ENCODE results near the gene VSTM4. TPM values are rescaled to one million over a fixed set of nuclear protein-coding genes. Genes with fewer than 3 reads are reported as not detected.
A peak's percentile ranks its signal among the peaks of the same experiment; 100 is the strongest.

Gene VSTM4
- total RNA-seq, 1 experiment from 2014 or later, result not detected

DNA sequence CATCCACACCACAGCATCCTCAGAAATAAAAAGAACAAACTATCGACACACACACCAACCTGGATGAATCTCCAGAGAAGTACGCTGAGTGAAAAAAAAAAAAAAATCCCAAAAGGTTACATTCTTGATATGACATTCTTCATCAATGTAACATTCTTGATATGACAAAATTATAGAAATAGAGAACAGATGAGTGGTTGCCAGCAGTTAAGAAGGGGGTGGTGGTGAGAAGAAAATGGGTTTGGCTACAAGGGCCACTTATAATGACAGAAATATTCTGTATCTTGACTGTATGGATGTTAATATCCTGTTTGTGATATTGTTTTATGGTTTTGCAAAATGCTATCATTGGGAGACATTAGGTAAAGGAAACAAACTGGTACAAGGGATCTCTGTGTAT, 36.9 kb downstream of the VSTM4 start:
- DNase-seq (ENCODE audit: low spot score), result no peak
- in situ Hi-C loops (cut with HindIII; ENCODE audit: low sequenced_read_pairs), result no loop called here

- no peak for DNase-seq (ENCODE audit: low spot score)
- in situ Hi-C loops (cut with HindIII; ENCODE audit: low sequenced_read_pairs), result no loop called here
Observed at GRCh38 chr10:49076741-49077521, 38.4 kb downstream of the VSTM4 start.

GRCh38 chr10:49076319-49076718, 39.0 kb downstream of the VSTM4 start:
- in situ Hi-C loops (cut with HindIII; ENCODE audit: low sequenced_read_pairs), result no loop called here
- no peak for DNase-seq (ENCODE audit: low spot score)

DNA sequence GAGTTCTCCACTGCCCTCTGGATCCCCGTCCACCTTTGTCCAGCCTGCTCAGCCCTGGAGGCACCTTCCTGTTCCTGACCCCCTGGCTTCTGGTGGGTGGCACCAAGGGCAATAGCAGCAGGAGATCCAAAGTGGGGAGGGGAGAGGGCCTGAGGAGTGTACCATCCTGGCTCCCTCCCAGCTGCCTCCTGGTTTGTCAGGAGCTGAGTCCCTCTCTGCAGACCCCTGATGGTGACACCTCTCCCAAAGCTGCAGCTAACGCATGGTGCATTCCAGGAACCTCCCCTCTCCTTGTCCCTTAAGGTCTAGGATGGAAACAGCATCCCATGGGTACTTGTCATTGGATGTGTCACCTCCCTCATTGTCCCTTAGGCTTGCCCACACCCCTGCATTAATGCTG, 39.6 kb downstream of the VSTM4 start:
- DNase-seq (ENCODE audit: low spot score), result no peak

GRCh38 chr10:49074836-49075682, 40.3 kb downstream of the VSTM4 start:
- no peak for DNase-seq (ENCODE audit: low spot score)
- in situ Hi-C loops (cut with HindIII; ENCODE audit: low sequenced_read_pairs), result no loop called here

More for the DNA sequence above, 39.6 kb downstream of the VSTM4 start:
- in situ Hi-C loops (cut with HindIII; ENCODE audit: low sequenced_read_pairs), result no loop called here

DNA sequence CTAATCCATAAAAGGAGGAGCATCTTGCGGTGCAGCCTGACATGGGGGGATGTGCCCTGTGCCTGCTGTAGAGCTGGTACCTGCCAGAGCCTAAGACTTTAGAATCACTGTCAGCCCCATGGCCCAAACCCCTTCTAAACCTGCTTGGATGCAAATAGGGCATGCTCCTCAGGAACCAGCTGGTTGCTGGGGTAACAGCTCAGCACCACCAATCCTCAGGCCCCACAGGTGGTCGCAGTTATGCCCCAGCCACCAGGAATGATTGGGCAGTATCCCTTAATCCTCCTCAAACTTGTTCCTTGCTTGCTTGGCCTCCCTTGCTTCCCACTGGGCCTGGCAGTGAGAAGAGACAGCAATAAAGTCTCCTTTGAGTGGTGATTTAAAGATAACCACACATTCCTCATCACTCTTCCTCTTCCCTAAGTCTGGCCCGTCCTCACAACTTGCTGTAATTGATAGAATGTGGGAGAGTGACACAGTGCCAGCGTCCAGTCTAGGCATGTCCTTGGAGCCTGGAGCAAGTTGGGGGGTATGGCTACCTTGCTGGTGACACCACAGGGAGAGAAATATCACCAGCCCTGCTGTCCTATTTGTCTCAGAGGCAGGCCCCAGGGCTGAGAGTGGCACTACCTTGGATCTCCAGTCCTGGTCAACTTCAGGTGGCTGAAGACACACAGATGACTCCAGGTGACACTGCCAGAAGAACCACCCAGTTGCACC, 43.0 kb downstream of the VSTM4 start:
- in situ Hi-C loops (cut with HindIII; ENCODE audit: low sequenced_read_pairs), result no loop called here

DNA sequence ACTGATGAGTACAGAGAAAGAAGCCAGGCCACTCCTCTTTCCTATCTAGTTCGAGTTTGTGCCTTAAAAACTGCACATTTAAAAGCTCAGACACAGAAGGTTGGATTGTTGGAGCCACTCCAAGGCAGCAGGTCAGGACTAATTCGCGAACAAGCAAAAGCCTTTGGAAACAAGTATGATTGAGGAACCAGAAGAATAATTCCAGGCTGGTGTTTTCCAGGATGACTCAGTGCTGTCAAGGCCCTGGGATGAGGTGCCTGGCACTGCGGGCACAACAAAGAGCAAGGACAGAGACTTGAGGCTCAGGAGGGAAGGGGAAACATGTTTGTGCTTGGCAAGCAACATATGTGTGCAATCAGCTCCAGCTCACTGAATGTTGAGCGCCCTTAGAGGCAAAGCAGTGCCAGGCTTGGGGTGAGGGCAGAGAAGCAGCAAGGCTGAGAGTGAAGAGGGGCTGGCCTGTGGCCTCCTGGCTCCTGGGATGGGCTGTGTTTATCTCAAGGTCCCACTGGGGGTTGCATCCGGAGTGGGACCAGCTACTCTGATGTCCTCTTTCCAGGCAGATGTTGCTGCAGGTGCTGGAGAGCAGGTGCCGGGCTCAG, 44.1 kb downstream of the VSTM4 start:
- in situ Hi-C loops (cut with HindIII; ENCODE audit: low sequenced_read_pairs), result no loop called here
- peak; percentile 37 for DNase-seq (ENCODE audit: low spot score)

More for the DNA sequence above, 43.0 kb downstream of the VSTM4 start:
- DNase-seq (ENCODE audit: low spot score), result no peak

DNA sequence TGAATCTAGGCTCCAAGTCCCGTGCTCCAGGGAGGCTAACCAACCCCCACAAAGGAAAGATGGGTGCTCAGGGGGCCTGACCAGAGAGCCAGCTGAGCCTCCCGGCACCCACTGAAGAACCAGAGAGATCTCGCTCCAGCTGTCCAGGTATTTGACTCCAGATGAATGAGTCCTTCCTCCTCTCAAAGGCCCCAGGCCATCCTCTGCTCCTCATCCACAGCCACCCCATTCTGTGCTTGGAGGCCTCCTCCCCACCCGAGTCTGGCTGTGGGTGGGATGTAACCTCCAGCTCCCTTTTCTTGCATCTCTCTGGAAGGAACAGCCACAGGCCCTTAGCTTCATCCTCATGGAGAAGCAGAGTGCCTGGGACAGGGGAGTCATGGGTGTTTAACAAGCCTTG, 44.6 kb downstream of the VSTM4 start:
- DNase-seq (ENCODE audit: low spot score), result no peak
- in situ Hi-C loops (cut with HindIII; ENCODE audit: low sequenced_read_pairs), result no loop called here

GRCh38 chr10:49068672-49069217, 46.6 kb downstream of the VSTM4 start:
- DNase-seq (ENCODE audit: low spot score), result no peak
- in situ Hi-C loops (cut with HindIII; ENCODE audit: low sequenced_read_pairs), result no loop called here

GRCh38 chr10:49068209-49068608, 47.1 kb downstream of the VSTM4 start:
- in situ Hi-C loops (cut with HindIII; ENCODE audit: low sequenced_read_pairs), result no loop called here
- DNase-seq (ENCODE audit: low spot score), result no peak

- in situ Hi-C loops (cut with HindIII; ENCODE audit: low sequenced_read_pairs), result no loop called here
- DNase-seq (ENCODE audit: low spot score), result no peak
Observed at GRCh38 chr10:49066944-49067730, 48.2 kb downstream of the VSTM4 start.

- DNase-seq (ENCODE audit: low spot score), result no peak
- in situ Hi-C loops (cut with HindIII; ENCODE audit: low sequenced_read_pairs), result no loop called here
Observed at GRCh38 chr10:49062229-49062628, 53.1 kb downstream of the VSTM4 start.

DNA sequence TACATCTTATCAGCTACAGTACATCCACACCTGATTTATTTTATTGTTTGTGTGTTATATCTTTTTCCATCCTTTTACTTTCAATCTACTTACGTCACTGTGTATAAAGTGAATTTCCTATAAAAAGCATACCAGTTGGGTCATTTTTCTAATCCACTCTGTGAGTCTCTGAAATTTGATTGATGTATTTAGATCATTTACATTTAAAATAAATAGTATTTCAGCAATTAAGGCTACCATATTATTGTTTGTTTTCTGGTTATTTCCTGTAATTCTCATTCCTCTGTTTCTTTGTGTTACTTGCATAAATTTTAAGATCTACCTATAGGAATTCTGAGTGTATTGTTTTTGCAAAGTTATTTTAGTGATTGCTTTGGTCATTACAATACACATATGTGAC, 53.7 kb downstream of the VSTM4 start:
- in situ Hi-C loops (cut with HindIII; ENCODE audit: low sequenced_read_pairs), result no loop called here
- DNase-seq (ENCODE audit: low spot score), result no peak

DNA sequence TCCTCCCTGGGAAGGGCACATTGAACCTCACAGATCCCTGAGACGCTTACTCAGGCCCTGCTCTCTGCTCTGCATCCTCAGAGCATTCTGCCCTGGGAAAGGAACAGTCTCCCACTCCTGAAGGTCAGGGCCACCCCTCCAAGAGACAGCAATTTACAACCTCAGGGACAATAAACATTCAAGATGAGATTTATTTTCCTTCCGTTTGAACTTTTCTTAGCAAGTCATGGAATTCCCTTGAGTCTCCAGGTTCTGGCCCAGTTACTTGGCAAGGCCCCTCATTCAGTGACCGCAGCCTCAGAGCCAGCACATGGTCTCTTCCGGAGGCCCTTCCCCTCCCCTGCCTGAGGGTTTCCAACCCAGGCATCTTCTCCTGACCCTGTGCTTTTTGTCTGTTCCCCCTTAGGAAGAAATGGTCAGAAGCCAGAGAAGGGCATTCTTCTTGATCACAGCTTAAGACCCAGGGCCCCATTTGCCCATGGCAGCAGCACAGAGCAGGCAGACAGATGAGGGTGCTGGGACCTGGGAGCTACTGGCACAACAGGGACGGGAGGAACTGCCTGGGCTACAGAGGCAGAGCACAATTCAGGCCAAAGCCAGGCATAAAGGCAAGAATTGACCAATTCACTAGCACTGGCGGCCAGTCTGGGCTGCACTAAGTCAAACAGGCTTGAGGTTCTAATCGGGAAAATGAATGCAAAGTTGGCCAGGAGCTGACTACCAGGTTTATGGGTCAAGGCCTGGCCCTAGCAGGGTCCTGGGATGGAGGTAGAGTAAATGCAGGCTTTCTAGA, 56.7 kb downstream of the VSTM4 start:
- in situ Hi-C loops (cut with HindIII; ENCODE audit: low sequenced_read_pairs), result no loop called here
- DNase-seq (ENCODE audit: low spot score), result no peak

DNA sequence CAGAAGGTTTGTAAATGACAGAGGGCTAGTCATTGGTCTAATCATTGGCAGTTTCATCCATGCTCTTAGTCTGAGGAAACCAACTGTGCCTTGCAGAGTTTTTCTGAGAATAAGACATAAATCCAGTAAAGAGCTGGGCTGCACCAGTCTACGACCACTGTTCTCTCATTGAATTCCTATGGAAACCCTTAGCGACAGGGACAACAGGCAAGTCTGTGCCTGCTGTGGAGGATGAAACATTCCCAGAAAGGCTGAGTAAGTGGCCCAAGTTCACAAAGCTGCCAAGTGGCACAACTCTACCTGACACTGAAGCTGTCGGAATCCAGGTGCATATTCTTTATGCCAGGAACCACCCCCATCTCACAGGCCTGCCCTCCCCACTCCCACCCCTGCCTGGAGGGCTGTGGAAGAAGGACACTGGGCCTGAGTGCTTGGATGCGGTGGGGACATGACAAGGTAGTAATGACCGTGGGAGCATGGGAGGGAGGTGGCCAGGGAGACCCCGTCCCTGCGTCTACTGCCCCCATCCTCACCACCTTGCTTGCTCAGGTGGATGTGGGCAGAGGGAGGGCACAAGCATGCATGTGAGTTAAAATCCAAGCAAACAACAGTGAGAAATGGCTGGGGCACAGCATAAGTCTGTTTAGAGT, 58.0 kb downstream of the VSTM4 start:
- in situ Hi-C loops (cut with HindIII; ENCODE audit: low sequenced_read_pairs), result no loop called here
- DNase-seq (ENCODE audit: low spot score), result no peak

DNA sequence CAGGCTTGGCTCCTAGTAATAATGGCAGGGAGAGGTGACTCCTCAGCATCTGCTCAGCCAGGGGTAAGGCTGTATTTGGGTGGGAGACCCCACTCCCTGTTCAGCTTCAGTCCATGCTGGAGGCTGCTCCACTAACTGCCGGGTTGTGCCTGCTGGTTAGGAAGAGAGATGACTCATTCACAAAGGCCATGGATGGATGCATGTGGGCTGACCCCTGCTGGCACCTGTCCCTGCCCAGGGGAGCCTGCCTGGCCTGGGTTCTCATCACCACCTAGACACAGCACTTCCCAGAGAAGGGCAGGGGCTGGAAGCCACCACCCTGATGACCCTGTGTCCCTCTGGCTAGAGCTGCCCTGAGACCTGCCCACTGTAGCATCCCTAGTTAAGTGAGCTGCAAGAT, 59.0 kb downstream of the VSTM4 start:
- in situ Hi-C loops (cut with HindIII; ENCODE audit: low sequenced_read_pairs), result no loop called here
- DNase-seq (ENCODE audit: low spot score), result no peak

DNA sequence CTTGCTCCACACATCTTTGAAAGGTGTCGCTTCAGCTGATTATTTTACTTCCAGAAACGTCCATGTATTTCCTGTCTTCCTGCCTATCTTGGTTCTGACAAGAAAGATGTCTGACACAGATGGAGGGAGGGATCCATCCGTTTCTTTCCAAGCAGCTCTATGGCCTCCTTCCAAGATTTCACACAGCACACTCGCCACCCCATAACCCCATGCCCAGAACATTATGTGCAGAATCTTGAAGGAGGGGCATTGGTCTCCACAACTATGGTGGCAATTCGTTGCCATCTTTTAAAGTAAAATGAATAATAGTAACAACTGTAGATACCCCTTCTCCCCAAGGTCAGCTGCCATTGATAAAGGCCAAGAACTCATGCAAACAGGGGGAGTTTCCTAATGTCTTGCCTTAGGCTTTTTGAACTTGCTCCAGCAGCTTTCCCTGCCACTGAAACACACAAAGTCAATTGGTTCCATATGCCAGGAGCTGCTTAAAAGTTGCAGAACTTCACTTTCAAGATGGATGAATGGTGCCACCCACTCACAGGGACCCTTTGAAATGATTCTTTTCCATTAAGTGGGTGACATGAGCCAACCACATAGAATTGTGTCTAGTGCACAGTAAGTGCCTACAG, 60.0 kb downstream of the VSTM4 start:
- peak; percentile 60 for DNase-seq (ENCODE audit: low spot score)
- in situ Hi-C loops (cut with HindIII; ENCODE audit: low sequenced_read_pairs), result no loop called here

All from G401 (cell line).